ENCODE measurements around the gene ASPSCR1. TPM values are rescaled to one million over a fixed set of nuclear protein-coding genes. Genes with fewer than 3 reads are reported as not detected.

Gene ASPSCR1
- total and polyA plus RNA-seq, 2 of the 4 experiments (the other 2 are of a cell fraction): 7.2 to 17.2 TPM

DNA sequence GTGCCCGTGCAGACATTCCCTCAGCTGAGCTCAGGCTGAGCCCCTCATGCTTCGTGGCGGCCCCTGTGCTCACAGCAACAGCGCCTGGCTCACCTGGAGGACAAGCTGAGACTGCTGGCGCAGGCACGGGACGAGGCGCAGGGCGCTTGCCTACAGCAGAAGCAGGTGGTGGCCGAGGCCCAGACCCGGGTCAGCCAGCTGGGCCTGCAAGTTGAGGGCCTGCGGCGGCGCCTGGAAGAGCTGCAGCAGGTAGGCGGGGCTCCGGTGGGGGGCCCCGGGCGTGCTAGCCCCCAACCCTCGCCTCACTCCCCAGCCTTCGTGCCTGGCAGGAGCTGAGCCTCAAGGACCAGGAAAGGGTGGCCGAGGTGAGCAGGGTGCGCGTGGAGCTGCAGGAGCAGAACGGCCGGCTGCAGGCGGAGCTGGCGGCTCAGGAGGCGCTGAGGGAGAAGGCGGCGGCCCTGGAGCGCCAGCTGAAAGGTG, 52.6 kb downstream of the ASPSCR1 start:
- no peak overlapping the region for H3K9ac ChIP-seq (ENCODE audit: low read depth, low read length)
- WGBS, 2 experiments (ENCODE audit: extremely low coverage in 2 of 2, insufficient read length in 1 of 2): 74% methylated on average over 19 of the region's 31 CpGs; no CpG with 5 or more reads in 1 of the 2 experiments
- TF ChIP-seq POLR2A (IDR thresholded peaks at IDR 0.05; ENCODE audit: low read depth, low read length): no peak
- TF ChIP-seq BHLHE40 (IDR thresholded peaks at IDR 0.05; ENCODE audit: low read depth, low read length): no peak
- TF ChIP-seq CHD1 (IDR thresholded peaks at IDR 0.05; ENCODE audit: low read depth, low read length): no peak
- no peak for TF ChIP-seq RCOR1 (IDR thresholded peaks at IDR 0.05; ENCODE audit: insufficient replicate concordance, low read length)
- no peak for TF ChIP-seq RFX5 (IDR thresholded peaks at IDR 0.05; ENCODE audit: low read depth, low read length)
- TF ChIP-seq CEBPB (IDR thresholded peaks at IDR 0.05; ENCODE audit: low read depth, low read length): no peak
- TF ChIP-seq MXI1 (IDR thresholded peaks at IDR 0.05; ENCODE audit: borderline replicate concordance, low read depth, low read length): no peak
- no peak for TF ChIP-seq NFE2L2 (IDR thresholded peaks at IDR 0.05; ENCODE audit: low read depth, low read length)
- TF ChIP-seq MAFK (IDR thresholded peaks at IDR 0.05; ENCODE audit: low read depth, low read length): no peak
- TF ChIP-seq MAZ (IDR thresholded peaks at IDR 0.05; ENCODE audit: borderline replicate concordance, low read depth, low read length): no peak
- TF ChIP-seq, protein P1, sequence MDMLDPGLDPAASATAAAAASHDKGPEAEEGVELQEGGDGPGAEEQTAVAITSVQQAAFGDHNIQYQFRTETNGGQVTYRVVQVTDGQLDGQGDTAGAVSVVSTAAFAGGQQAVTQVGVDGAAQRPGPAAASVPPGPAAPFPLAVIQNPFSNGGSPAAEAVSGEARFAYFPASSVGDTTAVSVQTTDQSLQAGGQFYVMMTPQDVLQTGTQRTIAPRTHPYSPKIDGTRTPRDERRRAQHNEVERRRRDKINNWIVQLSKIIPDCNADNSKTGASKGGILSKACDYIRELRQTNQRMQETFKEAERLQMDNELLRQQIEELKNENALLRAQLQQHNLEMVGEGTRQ (IDR thresholded peaks at IDR 0.05; ENCODE audit: low read depth, low read length): no peak
- TF ChIP-seq, protein P2, sequence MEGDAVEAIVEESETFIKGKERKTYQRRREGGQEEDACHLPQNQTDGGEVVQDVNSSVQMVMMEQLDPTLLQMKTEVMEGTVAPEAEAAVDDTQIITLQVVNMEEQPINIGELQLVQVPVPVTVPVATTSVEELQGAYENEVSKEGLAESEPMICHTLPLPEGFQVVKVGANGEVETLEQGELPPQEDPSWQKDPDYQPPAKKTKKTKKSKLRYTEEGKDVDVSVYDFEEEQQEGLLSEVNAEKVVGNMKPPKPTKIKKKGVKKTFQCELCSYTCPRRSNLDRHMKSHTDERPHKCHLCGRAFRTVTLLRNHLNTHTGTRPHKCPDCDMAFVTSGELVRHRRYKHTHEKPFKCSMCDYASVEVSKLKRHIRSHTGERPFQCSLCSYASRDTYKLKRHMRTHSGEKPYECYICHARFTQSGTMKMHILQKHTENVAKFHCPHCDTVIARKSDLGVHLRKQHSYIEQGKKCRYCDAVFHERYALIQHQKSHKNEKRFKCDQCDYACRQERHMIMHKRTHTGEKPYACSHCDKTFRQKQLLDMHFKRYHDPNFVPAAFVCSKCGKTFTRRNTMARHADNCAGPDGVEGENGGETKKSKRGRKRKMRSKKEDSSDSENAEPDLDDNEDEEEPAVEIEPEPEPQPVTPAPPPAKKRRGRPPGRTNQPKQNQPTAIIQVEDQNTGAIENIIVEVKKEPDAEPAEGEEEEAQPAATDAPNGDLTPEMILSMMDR (conservative IDR thresholded peaks at IDR 0.05; ENCODE audit: low read depth, low read length): no peak
- TF ChIP-seq RAD21 (IDR thresholded peaks at IDR 0.05; ENCODE audit: low read length): no peak
- no peak for TF ChIP-seq FOS (IDR thresholded peaks at IDR 0.05; ENCODE audit: low read depth, low read length)
- TF ChIP-seq SMC3 (IDR thresholded peaks at IDR 0.05; ENCODE audit: low read depth, low read length): no peak
- TF ChIP-seq, protein P3, sequence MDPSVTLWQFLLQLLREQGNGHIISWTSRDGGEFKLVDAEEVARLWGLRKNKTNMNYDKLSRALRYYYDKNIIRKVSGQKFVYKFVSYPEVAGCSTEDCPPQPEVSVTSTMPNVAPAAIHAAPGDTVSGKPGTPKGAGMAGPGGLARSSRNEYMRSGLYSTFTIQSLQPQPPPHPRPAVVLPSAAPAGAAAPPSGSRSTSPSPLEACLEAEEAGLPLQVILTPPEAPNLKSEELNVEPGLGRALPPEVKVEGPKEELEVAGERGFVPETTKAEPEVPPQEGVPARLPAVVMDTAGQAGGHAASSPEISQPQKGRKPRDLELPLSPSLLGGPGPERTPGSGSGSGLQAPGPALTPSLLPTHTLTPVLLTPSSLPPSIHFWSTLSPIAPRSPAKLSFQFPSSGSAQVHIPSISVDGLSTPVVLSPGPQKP (IDR thresholded peaks at IDR 0.05; ENCODE audit: borderline replicate concordance, low read depth, low read length): no peak
- H3K9me3 ChIP-seq (ENCODE audit: control insufficient read depth, insufficient read depth, low read length): no peaks in the 10 kb centered on the region
- no peak overlapping the region for H2BK120ac ChIP-seq (ENCODE audit: low read depth, low read length)
- no peak for DNase-seq
- no peak overlapping the region for H3K18ac ChIP-seq (ENCODE audit: low read depth, low read length)
- ATAC-seq (ENCODE audit: low read depth): no peak
- H3K27ac ChIP-seq (ENCODE audit: insufficient read depth, low read length): no peak overlapping the region
- H3K27me3 ChIP-seq (ENCODE audit: control insufficient read depth, insufficient read depth, low read length): no peaks in the 10 kb centered on the region
- no peak overlapping the region for H3K14ac ChIP-seq (replicated peaks; ENCODE audit: low read depth, low read length)
- H3K36me3 ChIP-seq (ENCODE audit: control insufficient read depth, insufficient read depth, low read length): peaks cover 2% of the 10 kb centered on the region
- in situ Hi-C loops (cut with MboI; ENCODE audit: low sequenced_read_pairs) (loop anchor here (5.0 kb wide), 1 partner anchor 127 kb away; no protein-coding TSS in a partner anchor), dilution Hi-C loops (cut with HindIII; ENCODE audit: low sequenced_read_pairs, unreplicated experiment) (no loop called here), intact Hi-C loops (cut with micrococcal nuclease) (loop anchor here (1.0 to 10.0 kb wide), 2 partner anchors 124 to 295 kb away; no protein-coding TSS in a partner anchor)
- no peak overlapping the region for H2BK5ac ChIP-seq (ENCODE audit: low read depth, low read length, poor library complexity, severe bottlenecking)
- H3K4me3 ChIP-seq (ENCODE audit: insufficient read depth, low read depth, low read length): no peak overlapping the region
- H2AK9ac ChIP-seq (replicated peaks; ENCODE audit: low read depth, low read length, poor library complexity): no peak overlapping the region
- no peaks in the 10 kb centered on the region for H3K79me1 ChIP-seq (ENCODE audit: low read depth in 1 of 2, low read length in 2 of 2)
- no peak overlapping the region for H3K56ac ChIP-seq (ENCODE audit: extremely low read depth, insufficient read depth, low read length)
- no peak overlapping the region for H2AK5ac ChIP-seq (ENCODE audit: low read depth, low read length)
- H3K4ac ChIP-seq (ENCODE audit: low read depth, low read length): no peak overlapping the region
- BruUV-seq (replicated peaks): no TSS peak
- no peaks in the 10 kb centered on the region for H3K9me1 ChIP-seq (ENCODE audit: insufficient read depth, low read length)
- H2BK15ac ChIP-seq (ENCODE audit: low read depth, low read length): no peak overlapping the region
- H2BK20ac ChIP-seq (ENCODE audit: low read depth, low read length): no peak overlapping the region
- H4K8ac ChIP-seq (ENCODE audit: low read depth in 2 of 2, low read length in 2 of 2): no peak overlapping the region
- no peak overlapping the region for H4K91ac ChIP-seq (ENCODE audit: insufficient read depth, low read depth, low read length)
- peaks cover 4% of the 10 kb centered on the region; the same call in 1 of the 2 replicates for H3K4me1 ChIP-seq (ENCODE audit: control insufficient read depth, insufficient read depth, low read length)
- peak overlapping the region; percentile 94 for H2AFZ ChIP-seq (replicated peaks; ENCODE audit: low read length, poor library complexity)
- ChIA-PET CTCF (interaction anchor here (0.5 to 1.3 kb wide), 3 partner anchors 69 to 176 kb away, joined by 3 to 4 read pairs (median 3); no protein-coding TSS in a partner anchor), POLR2A (ENCODE audit: unreplicated experiment) (no interaction called here)
- no peak overlapping the region for H3K4me2 ChIP-seq (ENCODE audit: low read depth, low read length)
- no peak overlapping the region for H3K23ac ChIP-seq (ENCODE audit: low read depth, low read length)
- no peak overlapping the region for H4K5ac ChIP-seq (ENCODE audit: low read depth, low read length)
- no peaks in the 10 kb centered on the region; the same call in 1 of the 2 replicates for H4K20me1 ChIP-seq (ENCODE audit: insufficient read depth, low read length)
